GM13977 (cell line): ENCODE data around the gene CABLES1.

Experiments
- DNase-seq: peaks from one replicate; pipeline ENCODE4 v3.0.0; 2012; ENCODE audit warnings: low spot score
- CTCF ChIP-seq: IDR thresholded peaks from 2 replicates; pipeline ENCODE4 v1.5.1; 2012; ENCODE audit warnings: mild to moderate bottlenecking, control low read depth; ENCODE audit not compliant: insufficient read depth; ENCODE audit errors: extremely low read depth, missing control alignments
- in situ Hi-C: fragments of 300-500 bp; cut with MboI; formaldehyde crosslinking; loops from one replicate; pipeline ENCODE4 v1.12.0; 2022; ENCODE audit warnings: low sequenced_read_pairs, low pct_unique_long_range_greater_than_20kb, mixed read lengths, inconsistent platforms; ENCODE audit not compliant: unreplicated experiment

The CABLES1 gene

GRCh38 chr18:23114171-23114881 lies 21.0 kb upstream of the CABLES1 start:
- in situ Hi-C loops: no loop called here
- no peak for TF ChIP-seq CTCF
- DNase-seq: no peak

GRCh38 chr18:23114911-23115310 lies 20.4 kb upstream of the CABLES1 start:
- in situ Hi-C loops: no loop called here
- DNase-seq: no peak
- no peak for TF ChIP-seq CTCF

- no peak for DNase-seq
- in situ Hi-C loops: no loop called here
- no peak for TF ChIP-seq CTCF
These were observed 19.6 kb upstream of the CABLES1 start for GRCh38 chr18:23115683-23116096.

DNA sequence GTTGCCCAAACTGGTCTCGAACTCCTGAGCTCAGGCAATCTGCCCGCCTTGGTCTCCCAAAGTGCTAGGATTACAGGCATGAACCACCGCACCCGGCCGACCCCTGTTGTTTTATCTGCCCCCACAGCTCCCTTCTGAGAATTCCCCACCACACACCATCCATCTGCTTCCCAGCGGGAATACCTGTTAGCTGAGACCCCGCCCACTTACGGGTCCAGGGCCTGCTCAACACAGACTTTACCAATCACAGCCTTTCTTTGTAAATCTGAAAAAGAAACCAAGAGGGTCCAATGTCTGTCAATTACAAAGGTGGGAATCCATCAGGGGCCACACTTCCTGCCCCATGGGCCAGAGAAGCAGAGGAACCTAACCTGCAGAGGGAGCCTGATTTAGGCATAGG lies 14.2 kb upstream of the CABLES1 start:
- DNase-seq: no peak
- in situ Hi-C loops: no loop called here
- no peak for TF ChIP-seq CTCF

- in situ Hi-C loops: no loop called here
- TF ChIP-seq CTCF: no peak
- DNase-seq: no peak
These were observed 12.7 kb upstream of the CABLES1 start for GRCh38 chr18:23122334-23123229.

- no peak for TF ChIP-seq CTCF
- in situ Hi-C loops: no loop called here
- no peak for DNase-seq
These were observed 8.8 kb upstream of the CABLES1 start for GRCh38 chr18:23126376-23127056.
